Measurements from ENCODE around the gene RFX6.
"Not testable (repeated sequence)": the region's sequence is repeated elsewhere in the genome, so short reads cannot be mapped to it uniquely, and the experiment has no call there.

Gene RFX6

DNA sequence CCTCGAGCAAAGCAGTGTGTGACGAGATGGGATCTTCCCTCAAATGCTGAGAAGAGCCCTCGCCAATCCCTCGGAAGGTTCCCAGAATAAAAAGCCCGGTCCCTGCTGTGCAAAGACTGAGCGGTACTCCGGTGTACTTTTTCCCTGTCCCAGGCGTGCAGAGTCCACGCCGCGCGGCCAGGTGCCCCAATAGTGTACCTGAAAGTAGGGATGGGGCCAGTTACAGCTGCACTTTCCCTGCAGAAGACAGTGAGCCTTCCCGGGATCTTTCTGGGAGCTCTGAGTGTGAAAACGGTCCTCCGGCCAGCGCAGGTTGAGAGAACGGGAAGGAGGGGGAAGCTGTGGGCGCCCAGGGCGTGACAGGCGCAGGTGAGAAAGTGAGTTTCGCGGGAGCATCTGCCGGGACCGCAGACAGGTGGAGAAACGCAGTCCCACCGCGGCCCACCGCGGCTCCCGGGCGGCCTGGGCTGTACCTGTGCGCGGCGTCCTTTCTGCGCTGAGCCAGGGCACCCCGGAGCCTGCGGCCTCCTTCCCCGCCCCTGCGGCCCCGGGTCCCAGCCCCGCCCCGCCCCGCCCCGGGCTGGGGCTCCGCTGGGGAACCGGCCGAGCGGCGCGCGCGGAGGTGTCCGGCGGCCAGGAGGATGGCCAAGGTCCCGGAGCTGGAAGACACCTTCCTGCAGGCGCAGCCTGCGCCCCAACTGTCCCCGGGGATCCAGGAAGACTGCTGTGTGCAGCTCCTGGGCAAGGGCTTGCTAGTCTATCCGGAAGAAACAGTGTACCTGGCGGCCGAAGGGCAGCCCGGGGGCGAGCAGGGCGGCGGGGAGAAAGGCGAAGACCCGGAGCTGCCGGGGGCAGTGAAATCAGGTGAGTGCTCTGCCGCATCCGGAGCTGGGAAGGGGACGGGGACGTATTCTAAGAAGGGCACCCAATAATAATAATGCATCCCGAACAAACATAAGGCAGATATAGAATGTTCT lies at the start of gene RFX6:
Gene RFX6 (plus strand): TSS at position 608 of the 977 bp plus-strand sequence. CDS start 34 bp downstream, at position 642.
- DNase-seq = peak; percentile 61
- peak within 1 kb of the TSS; percentile 84 for H3K4me3 Mint-ChIP-seq
- H3K27ac Mint-ChIP-seq = no peak within 1 kb of the TSS
- H3K36me3 Mint-ChIP-seq (ENCODE audit: low read depth) = no peaks in the 10 kb centered on the region
- H3K9me3 Mint-ChIP-seq = peaks cover 14% of the 10 kb centered on the region
- peaks cover 82% of the 10 kb centered on the region for H3K27me3 Mint-ChIP-seq (ENCODE audit: low read depth, poor library complexity)
- H3K4me1 Mint-ChIP-seq = peaks cover 19% of the 10 kb centered on the region
- TF ChIP-seq, protein P1, sequence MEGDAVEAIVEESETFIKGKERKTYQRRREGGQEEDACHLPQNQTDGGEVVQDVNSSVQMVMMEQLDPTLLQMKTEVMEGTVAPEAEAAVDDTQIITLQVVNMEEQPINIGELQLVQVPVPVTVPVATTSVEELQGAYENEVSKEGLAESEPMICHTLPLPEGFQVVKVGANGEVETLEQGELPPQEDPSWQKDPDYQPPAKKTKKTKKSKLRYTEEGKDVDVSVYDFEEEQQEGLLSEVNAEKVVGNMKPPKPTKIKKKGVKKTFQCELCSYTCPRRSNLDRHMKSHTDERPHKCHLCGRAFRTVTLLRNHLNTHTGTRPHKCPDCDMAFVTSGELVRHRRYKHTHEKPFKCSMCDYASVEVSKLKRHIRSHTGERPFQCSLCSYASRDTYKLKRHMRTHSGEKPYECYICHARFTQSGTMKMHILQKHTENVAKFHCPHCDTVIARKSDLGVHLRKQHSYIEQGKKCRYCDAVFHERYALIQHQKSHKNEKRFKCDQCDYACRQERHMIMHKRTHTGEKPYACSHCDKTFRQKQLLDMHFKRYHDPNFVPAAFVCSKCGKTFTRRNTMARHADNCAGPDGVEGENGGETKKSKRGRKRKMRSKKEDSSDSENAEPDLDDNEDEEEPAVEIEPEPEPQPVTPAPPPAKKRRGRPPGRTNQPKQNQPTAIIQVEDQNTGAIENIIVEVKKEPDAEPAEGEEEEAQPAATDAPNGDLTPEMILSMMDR (IDR thresholded peaks at IDR 0.05) = no peak

DNA sequence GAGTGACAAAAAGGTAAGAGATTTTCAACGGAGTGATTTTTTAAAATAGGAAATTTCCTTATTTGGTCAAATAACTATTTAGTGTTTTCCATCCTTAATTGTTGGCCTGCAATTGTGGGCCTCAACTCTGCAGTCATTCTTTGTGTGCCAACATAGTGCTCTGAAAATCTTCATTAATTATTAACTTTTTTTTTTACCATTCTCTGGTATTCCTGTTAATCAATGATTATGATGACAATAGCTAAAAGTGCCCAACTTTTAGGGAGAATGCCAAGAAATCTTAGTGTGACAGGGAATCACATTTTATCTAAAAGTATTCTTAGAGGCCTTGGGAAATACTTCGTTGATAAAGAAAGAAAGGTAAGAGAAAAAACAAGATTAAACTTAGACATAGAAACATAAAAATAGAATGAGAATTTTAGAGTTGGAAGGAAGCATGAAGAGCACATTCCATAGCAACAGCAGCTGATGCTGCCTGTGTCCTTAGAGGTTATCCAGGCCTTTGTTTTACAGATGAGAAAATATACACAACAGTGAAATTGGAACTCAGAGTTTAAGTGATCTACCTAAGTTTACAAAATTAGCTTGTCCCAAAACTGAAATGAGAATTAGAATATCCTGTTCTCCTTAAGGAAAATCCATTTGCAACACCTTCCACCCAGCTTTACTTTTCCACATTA lies 49.3 kb upstream of the RFX6 start:
- Mint-ChIP-seq H3K27me3 (ENCODE audit: low read depth, poor library complexity) (peaks cover 7% of the 10 kb centered on the region), H3K4me1 (no peaks in the 10 kb centered on the region), H3K4me3 (no peak overlapping the region), H3K36me3 (ENCODE audit: low read depth) (peaks cover 4% of the 10 kb centered on the region), H3K9me3 (peaks cover 15% of the 10 kb centered on the region), H3K27ac (no peak overlapping the region)
- DNase-seq = no peak
- TF ChIP-seq, protein P1 (IDR thresholded peaks at IDR 0.05) = no peak

GRCh38 chr6:116828983-116829382 lies 48.1 kb upstream of the RFX6 start, which contains the start of gene GPRC6A:
GPRC6A (minus strand) TSS chr6:116829083; CDS start chr6:116829013, 70 bp downstream.
- Mint-ChIP-seq H3K4me1 (no peaks in the 10 kb centered on the region), H3K36me3 (ENCODE audit: low read depth) (no peaks in the 10 kb centered on the region), H3K4me3 (no peak within 1 kb of the TSS), H3K27me3 (ENCODE audit: low read depth, poor library complexity) (peaks cover 10% of the 10 kb centered on the region), H3K27ac (no peak within 1 kb of the TSS), H3K9me3 (peaks cover 3% of the 10 kb centered on the region)
- no peak for DNase-seq
- TF ChIP-seq, protein P1 (IDR thresholded peaks at IDR 0.05) = no peak

DNA sequence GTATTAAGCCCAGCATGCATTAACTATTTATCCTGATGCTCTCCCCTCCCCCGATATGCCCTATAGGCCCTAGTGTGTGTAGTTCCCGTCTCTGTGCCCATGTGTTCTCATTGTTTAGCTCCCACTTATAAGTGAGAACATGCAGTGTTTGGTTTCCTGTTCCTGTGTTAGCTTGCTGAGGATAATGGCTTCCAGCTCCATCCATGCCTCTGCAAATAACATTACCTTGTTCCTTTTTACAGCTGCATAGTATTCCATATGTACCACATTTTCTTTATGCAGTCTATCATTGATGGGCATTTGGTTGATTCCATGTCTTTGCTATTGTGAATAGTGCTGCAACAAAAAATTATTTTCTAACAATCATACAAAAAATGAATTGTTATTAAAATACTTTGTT lies 42.5 kb upstream of the RFX6 start:
- H3K9me3 Mint-ChIP-seq; DNase-seq; H3K4me1 Mint-ChIP-seq; H3K27me3 Mint-ChIP-seq (ENCODE audit: low read depth, poor library complexity); H3K4me3 Mint-ChIP-seq; H3K27ac Mint-ChIP-seq; H3K36me3 Mint-ChIP-seq (ENCODE audit: low read depth): not testable (repeated sequence)

- no peak for DNase-seq
- Mint-ChIP-seq H3K36me3 (ENCODE audit: low read depth) (no peaks in the 10 kb centered on the region), H3K4me1 (no peaks in the 10 kb centered on the region), H3K4me3 (no peak overlapping the region), H3K9me3 (no peaks in the 10 kb centered on the region), H3K27me3 (ENCODE audit: low read depth, poor library complexity) (peaks cover 10% of the 10 kb centered on the region), H3K27ac (no peak overlapping the region)
- TF ChIP-seq, protein P1 (IDR thresholded peaks at IDR 0.05) = no peak
Measured at GRCh38 chr6:116836606-116837342, 40.3 kb upstream of the RFX6 start.

DNA sequence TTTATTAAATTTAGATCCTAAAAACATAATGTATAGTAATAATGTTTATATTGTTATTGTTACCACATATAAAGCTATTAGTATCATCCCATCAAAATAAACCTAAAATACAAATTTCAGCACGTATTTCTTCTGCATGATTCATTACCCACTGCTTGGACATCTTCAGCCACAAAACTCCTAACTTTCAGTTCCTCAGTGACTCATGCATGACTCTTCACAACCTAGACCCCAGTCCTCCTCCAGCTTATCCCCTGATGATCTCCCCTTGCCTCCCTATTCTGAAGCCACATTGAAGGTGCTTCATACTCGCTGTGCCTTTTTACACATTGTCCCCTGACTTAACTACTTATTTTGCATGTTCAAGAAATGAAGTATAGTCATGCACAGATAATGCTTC lies 37.0 kb upstream of the RFX6 start:
- no peak overlapping the region for H3K27ac Mint-ChIP-seq
- no peak for DNase-seq
- H3K4me3 Mint-ChIP-seq = no peak overlapping the region
- no peaks in the 10 kb centered on the region for H3K9me3 Mint-ChIP-seq
- H3K4me1 Mint-ChIP-seq = no peaks in the 10 kb centered on the region
- TF ChIP-seq, protein P1 (IDR thresholded peaks at IDR 0.05) = no peak
- H3K36me3 Mint-ChIP-seq (ENCODE audit: low read depth) = no peaks in the 10 kb centered on the region
- H3K27me3 Mint-ChIP-seq (ENCODE audit: low read depth, poor library complexity) = peaks cover 3% of the 10 kb centered on the region
